KBM-7 (cell line): ENCODE data around the gene DEFB131A.
"Not testable (repeated sequence)": the region's sequence is repeated elsewhere in the genome, so short reads cannot be mapped to it uniquely, and the experiment has no call there.

Source experiments
- DNase-seq: peaks from one replicate; pipeline ENCODE4 v3.0.0-alpha.2; 2015
- in situ Hi-C: fragments of 300-500 bp; cut with MboI; formaldehyde crosslinking; loops from 2 replicates; pipeline ENCODE4 v1.14.3; 2020; ENCODE audit warnings: low sequenced_read_pairs, low pct_unique_long_range_greater_than_20kb, mixed read lengths

The DEFB131A gene

GRCh38 chr4:9490986-9491385, 46.8 kb downstream of the DEFB131A start:
- DNase-seq, in situ Hi-C loops: not testable (repeated sequence)

GRCh38 chr4:9493589-9493988, 49.4 kb downstream of the DEFB131A start:
- in situ Hi-C loops, DNase-seq: not testable (repeated sequence)

- in situ Hi-C loops, DNase-seq: not testable (repeated sequence)
These were observed 50.2 kb downstream of the DEFB131A start for GRCh38 chr4:9494256-9495035.

GRCh38 chr4:9495443-9495842, 51.2 kb downstream of the DEFB131A start:
- DNase-seq = peak; percentile 59
- in situ Hi-C loops = not testable (repeated sequence)

GRCh38 chr4:9497575-9498467, 53.6 kb downstream of the DEFB131A start:
- in situ Hi-C loops, DNase-seq: not testable (repeated sequence)

- DNase-seq, in situ Hi-C loops: not testable (repeated sequence)
These were observed 54.3 kb downstream of the DEFB131A start for GRCh38 chr4:9498468-9499040.

GRCh38 chr4:9499974-9500487, 55.8 kb downstream of the DEFB131A start:
- DNase-seq, in situ Hi-C loops: not testable (repeated sequence)
